Liver (tissue), 9 donors: Measurements from ENCODE around the gene CCDC15. TPM values are rescaled to one million over a fixed set of nuclear protein-coding genes. Genes with fewer than 3 reads are reported as not detected.

ENCODE experiments used
- DNase-seq: peaks from one replicate; pipeline ENCODE4 v3.0.0-alpha.2; 2017; ENCODE audit warnings: low spot score
- H3K27ac ChIP-seq, 2 donors: one replicate each; pipeline ENCODE4 v1.7.0; 2013; ENCODE audit warnings: inconsistent platforms in 2 of 2, low read length in 2 of 2, control low read depth in 1 of 2, low read depth in 1 of 2, mild to moderate bottlenecking in 1 of 2
- H3K27me3 ChIP-seq, 4 donors: one replicate each; pipeline versions ENCODE4 v1.6.1 to v1.7.0; 2013; ENCODE audit warnings: low read length in 3 of 4, inconsistent platforms in 1 of 4, mild to moderate bottlenecking in 1 of 4, moderate library complexity in 1 of 4; ENCODE audit not compliant: control insufficient read depth in 4 of 4, insufficient read depth in 4 of 4
- H3K36me3 ChIP-seq, 4 donors: one replicate each; pipeline versions ENCODE4 v1.6.1 to v1.7.0; 2013; ENCODE audit warnings: low read length in 3 of 4, mild to moderate bottlenecking in 3 of 4, low read depth in 1 of 4, moderate library complexity in 1 of 4; ENCODE audit not compliant: control insufficient read depth in 4 of 4, insufficient read depth in 3 of 4
- H3K4me1 ChIP-seq, 4 donors: one replicate each; pipeline versions ENCODE4 v1.6.1 to v1.7.0; 2013; ENCODE audit warnings: low read length in 3 of 4, mild to moderate bottlenecking in 3 of 4, moderate library complexity in 1 of 4; ENCODE audit not compliant: control insufficient read depth in 4 of 4, insufficient read depth in 4 of 4
- H3K4me3 ChIP-seq, 3 donors: one replicate each; pipeline versions ENCODE4 v1.6.1 to v1.7.0; 2013; ENCODE audit warnings: low read length in 3 of 3, control low read depth in 1 of 3, low read depth in 1 of 3, mild to moderate bottlenecking in 1 of 3
- H3K9ac ChIP-seq, 2 donors: one replicate each; pipeline ENCODE4 v1.7.0; 2013; ENCODE audit warnings: low read length in 2 of 2, mild to moderate bottlenecking in 2 of 2, moderate library complexity in 2 of 2, control low read depth in 1 of 2, low read depth in 1 of 2
- H3K9me3 ChIP-seq, 4 donors: one replicate each; pipeline versions ENCODE4 v1.6.1 to v1.7.0; 2013; ENCODE audit warnings: low read length in 3 of 4; ENCODE audit not compliant: control insufficient read depth in 4 of 4
- CTCF ChIP-seq: fragments of 150-350 bp; IDR thresholded peaks from 2 replicates; pipeline ENCODE4 v1.5.1; 2017; ENCODE audit warnings: improper control_type of control experiment, low read depth, low read length; ENCODE audit not compliant: missing input control
- EGR1 ChIP-seq, 2 donors: IDR thresholded peaks; 2 replicates each; pipeline ENCODE4 v1.6.1; 2016 to 2018; ENCODE audit warnings: antibody characterized with exemption in 2 of 2, low read depth in 2 of 2
- FOXA1 ChIP-seq: IDR thresholded peaks from 2 replicates; pipeline ENCODE4 v1.6.1; 2016; ENCODE audit warnings: antibody characterized with exemption
- FOXA2 ChIP-seq: IDR thresholded peaks from 2 replicates; pipeline ENCODE4 v1.6.1; 2016; ENCODE audit warnings: antibody characterized with exemption
- GABPA ChIP-seq, 2 donors: IDR thresholded peaks in 1 of 2; conservative IDR thresholded peaks in 1 of 2; 2 replicates each; pipeline ENCODE4 v1.6.1; 2016; ENCODE audit warnings: antibody characterized with exemption in 2 of 2, mild to moderate bottlenecking in 1 of 2, moderate library complexity in 1 of 2
- HNF4A ChIP-seq, 2 donors: conservative IDR thresholded peaks; 2 replicates each; pipeline ENCODE4 v1.6.1; 2016; ENCODE audit warnings: antibody characterized with exemption in 2 of 2, mild to moderate bottlenecking in 2 of 2
- HNF4G ChIP-seq: IDR thresholded peaks from 2 replicates; pipeline ENCODE4 v1.6.1; 2016; ENCODE audit warnings: antibody characterized with exemption
- JUND ChIP-seq, 2 donors: IDR thresholded peaks; 2 replicates each; pipeline ENCODE4 v1.6.1; 2016; ENCODE audit warnings: antibody characterized with exemption in 2 of 2
- NR2F2 ChIP-seq: IDR thresholded peaks from 2 replicates; pipeline ENCODE4 v1.6.1; 2016; ENCODE audit warnings: antibody characterized with exemption
- RAD21 ChIP-seq, 2 donors: IDR thresholded peaks; 2 replicates each; pipeline ENCODE4 v1.6.1; 2016; ENCODE audit warnings: antibody characterized with exemption in 2 of 2, mild to moderate bottlenecking in 2 of 2
- RXRA ChIP-seq, 2 donors: IDR thresholded peaks; 2 replicates each; pipeline ENCODE4 v1.6.1; 2017 to 2018; ENCODE audit warnings: antibody characterized with exemption in 2 of 2, mild to moderate bottlenecking in 1 of 2
- TAF1 ChIP-seq: conservative IDR thresholded peaks from 2 replicates; pipeline ENCODE4 v1.6.1; 2016; ENCODE audit warnings: antibody characterized with exemption, mild to moderate bottlenecking
- YY1 ChIP-seq: IDR thresholded peaks from 2 replicates; pipeline ENCODE4 v1.6.1; 2016; ENCODE audit warnings: antibody characterized with exemption, mild to moderate bottlenecking
- WGBS: extraction: QIAGEN DNeasy Blood & Tissue Kit; methylation state at CpG from one replicate; pipeline ENCODE4 v1.1.7; 2013; 5-methylcytosine and 5-hydroxymethylcytosine counted together
- polyA plus RNA-seq, 2 donors: library from polyadenylated mRNA; stranded (reverse) in 1 of 2; unstranded in 1 of 2; fragments of 200-250 nt in 1 of 2; fragments of >200 nt in 1 of 2; fragmentation: Nextera tagmentation in 1 of 2; extraction: Ambion mirVana in 1 of 2; gene quantifications; one replicate each; pipeline versions ENCODE4 v1.2.1 to v1.2.3, GENCODE V29; 2013 to 2015
- total RNA-seq, 2 donors: library from RNA; depleted of rRNA; stranded (reverse); fragments of >200 nt; gene quantifications; one replicate each; pipeline ENCODE4 v1.2.3, GENCODE V29; 2014
- TF ChIP-seq, protein P1 (sequence below): IDR thresholded peaks from 2 replicates; pipeline ENCODE4 v1.6.1; 2016; ENCODE audit warnings: antibody characterized with exemption, mild to moderate bottlenecking
- TF ChIP-seq, protein P2 (sequence below): IDR thresholded peaks from 2 replicates; pipeline ENCODE4 v1.6.1; 2016; ENCODE audit warnings: antibody characterized with exemption
- TF ChIP-seq, protein P3 (sequence below): IDR thresholded peaks from 2 replicates; pipeline ENCODE4 v1.6.1; 2016; ENCODE audit warnings: antibody characterized with exemption
- donor health status: healthy.
- donor health status: healthy.
- donor health status: healthy.
- donor health status: healthy.
- donor health status: healthy.

CCDC15 gene
- total and polyA plus RNA-seq, 4 donors, result 0.35 to 3.5 (median 0.88) TPM

GRCh38 chr11:125072961-125073590 is 119.1 kb downstream of the CCDC15 start:
- no peaks in the 10 kb centered on the region for H3K36me3 ChIP-seq
- no peak overlapping the region for H3K27ac ChIP-seq
- no peaks in the 10 kb centered on the region for H3K9me3 ChIP-seq
- WGBS, result 94% methylated on average over 12 of the region's 12 CpGs
- no peak for DNase-seq
- no peak overlapping the region for H3K9ac ChIP-seq
- no peak for TF ChIP-seq JUND (IDR thresholded peaks at IDR 0.05)
- no peak for TF ChIP-seq FOXA1
- no peak for TF ChIP-seq HNF4A (conservative IDR thresholded peaks at IDR 0.05)
- TF ChIP-seq EGR1 (IDR thresholded peaks at IDR 0.05; ENCODE audit: low read depth in 2 of 2), result no peak
- no peak for TF ChIP-seq CTCF
- TF ChIP-seq, protein P1, sequence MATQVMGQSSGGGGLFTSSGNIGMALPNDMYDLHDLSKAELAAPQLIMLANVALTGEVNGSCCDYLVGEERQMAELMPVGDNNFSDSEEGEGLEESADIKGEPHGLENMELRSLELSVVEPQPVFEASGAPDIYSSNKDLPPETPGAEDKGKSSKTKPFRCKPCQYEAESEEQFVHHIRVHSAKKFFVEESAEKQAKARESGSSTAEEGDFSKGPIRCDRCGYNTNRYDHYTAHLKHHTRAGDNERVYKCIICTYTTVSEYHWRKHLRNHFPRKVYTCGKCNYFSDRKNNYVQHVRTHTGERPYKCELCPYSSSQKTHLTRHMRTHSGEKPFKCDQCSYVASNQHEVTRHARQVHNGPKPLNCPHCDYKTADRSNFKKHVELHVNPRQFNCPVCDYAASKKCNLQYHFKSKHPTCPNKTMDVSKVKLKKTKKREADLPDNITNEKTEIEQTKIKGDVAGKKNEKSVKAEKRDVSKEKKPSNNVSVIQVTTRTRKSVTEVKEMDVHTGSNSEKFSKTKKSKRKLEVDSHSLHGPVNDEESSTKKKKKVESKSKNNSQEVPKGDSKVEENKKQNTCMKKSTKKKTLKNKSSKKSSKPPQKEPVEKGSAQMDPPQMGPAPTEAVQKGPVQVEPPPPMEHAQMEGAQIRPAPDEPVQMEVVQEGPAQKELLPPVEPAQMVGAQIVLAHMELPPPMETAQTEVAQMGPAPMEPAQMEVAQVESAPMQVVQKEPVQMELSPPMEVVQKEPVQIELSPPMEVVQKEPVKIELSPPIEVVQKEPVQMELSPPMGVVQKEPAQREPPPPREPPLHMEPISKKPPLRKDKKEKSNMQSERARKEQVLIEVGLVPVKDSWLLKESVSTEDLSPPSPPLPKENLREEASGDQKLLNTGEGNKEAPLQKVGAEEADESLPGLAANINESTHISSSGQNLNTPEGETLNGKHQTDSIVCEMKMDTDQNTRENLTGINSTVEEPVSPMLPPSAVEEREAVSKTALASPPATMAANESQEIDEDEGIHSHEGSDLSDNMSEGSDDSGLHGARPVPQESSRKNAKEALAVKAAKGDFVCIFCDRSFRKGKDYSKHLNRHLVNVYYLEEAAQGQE, result no peak
- TF ChIP-seq, protein P2, sequence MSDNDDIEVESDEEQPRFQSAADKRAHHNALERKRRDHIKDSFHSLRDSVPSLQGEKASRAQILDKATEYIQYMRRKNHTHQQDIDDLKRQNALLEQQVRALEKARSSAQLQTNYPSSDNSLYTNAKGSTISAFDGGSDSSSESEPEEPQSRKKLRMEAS, result no peak
- TF ChIP-seq RAD21 (IDR thresholded peaks at IDR 0.05), result no peak
- no peak for TF ChIP-seq NR2F2
- no peak for TF ChIP-seq GABPA (IDR thresholded peaks at IDR 0.05 in 1 of 2, conservative IDR thresholded peaks at IDR 0.05 in 1 of 2)
- no peak for TF ChIP-seq YY1
- TF ChIP-seq RXRA (IDR thresholded peaks at IDR 0.05), result no peak
- TF ChIP-seq HNF4G, result no peak
- TF ChIP-seq, protein P3, sequence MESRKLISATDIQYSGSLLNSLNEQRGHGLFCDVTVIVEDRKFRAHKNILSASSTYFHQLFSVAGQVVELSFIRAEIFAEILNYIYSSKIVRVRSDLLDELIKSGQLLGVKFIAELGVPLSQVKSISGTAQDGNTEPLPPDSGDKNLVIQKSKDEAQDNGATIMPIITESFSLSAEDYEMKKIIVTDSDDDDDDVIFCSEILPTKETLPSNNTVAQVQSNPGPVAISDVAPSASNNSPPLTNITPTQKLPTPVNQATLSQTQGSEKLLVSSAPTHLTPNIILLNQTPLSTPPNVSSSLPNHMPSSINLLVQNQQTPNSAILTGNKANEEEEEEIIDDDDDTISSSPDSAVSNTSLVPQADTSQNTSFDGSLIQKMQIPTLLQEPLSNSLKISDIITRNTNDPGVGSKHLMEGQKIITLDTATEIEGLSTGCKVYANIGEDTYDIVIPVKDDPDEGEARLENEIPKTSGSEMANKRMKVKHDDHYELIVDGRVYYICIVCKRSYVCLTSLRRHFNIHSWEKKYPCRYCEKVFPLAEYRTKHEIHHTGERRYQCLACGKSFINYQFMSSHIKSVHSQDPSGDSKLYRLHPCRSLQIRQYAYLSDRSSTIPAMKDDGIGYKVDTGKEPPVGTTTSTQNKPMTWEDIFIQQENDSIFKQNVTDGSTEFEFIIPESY, result no peak
- no peak for TF ChIP-seq TAF1
- TF ChIP-seq FOXA2, result no peak
- no peak overlapping the region for H3K4me3 ChIP-seq
- peaks cover 0 to 3% (median 0%) of the 10 kb centered on the region in 4 donors for H3K4me1 ChIP-seq
- no peaks in the 10 kb centered on the region for H3K27me3 ChIP-seq
